ENCODE results near the gene GLRA2.
"Not testable (repeated sequence)": the region's sequence is repeated elsewhere in the genome, so short reads cannot be mapped to it uniquely, and the experiment has no call there.

The GLRA2 gene

GRCh38 chrX:14673236-14673635 lies 143.9 kb downstream of the GLRA2 start:
- no peaks in the 10 kb centered on the region for H3K36me3 ChIP-seq (ENCODE audit: insufficient read depth, low read depth, low read length)
- no peaks in the 10 kb centered on the region for H3K9me3 ChIP-seq (ENCODE audit: insufficient read depth, low read depth, low read length)
- no peak overlapping the region for H3K27ac ChIP-seq (ENCODE audit: low read length)
- no peaks in the 10 kb centered on the region; the same call in 1 of the 2 replicates for H3K4me1 ChIP-seq (ENCODE audit: insufficient read depth, low read length)
- no peak overlapping the region for H3K9ac ChIP-seq (ENCODE audit: low read depth, low read length)
- no peaks in the 10 kb centered on the region for H3K27me3 ChIP-seq (ENCODE audit: insufficient read depth, low read length)
- H3K4me3 ChIP-seq (ENCODE audit: low read length): no peak overlapping the region

- H3K27ac ChIP-seq (ENCODE audit: low read length): no peak overlapping the region
- no peaks in the 10 kb centered on the region for H3K36me3 ChIP-seq (ENCODE audit: insufficient read depth, low read depth, low read length)
- no peaks in the 10 kb centered on the region; the same call in 1 of the 2 replicates for H3K4me1 ChIP-seq (ENCODE audit: insufficient read depth, low read length)
- H3K4me3 ChIP-seq (ENCODE audit: low read length): no peak overlapping the region
- no peaks in the 10 kb centered on the region for H3K27me3 ChIP-seq (ENCODE audit: insufficient read depth, low read length)
- H3K9ac ChIP-seq (ENCODE audit: low read depth, low read length): no peak overlapping the region
- H3K9me3 ChIP-seq (ENCODE audit: insufficient read depth, low read depth, low read length): no peaks in the 10 kb centered on the region
Observed at GRCh38 chrX:14673764-14674163, 144.4 kb downstream of the GLRA2 start.

- no peak overlapping the region for H3K4me3 ChIP-seq (ENCODE audit: low read length)
- no peak overlapping the region for H3K27ac ChIP-seq (ENCODE audit: low read length)
- H3K27me3 ChIP-seq (ENCODE audit: insufficient read depth, low read length): no peaks in the 10 kb centered on the region
- H3K9me3 ChIP-seq (ENCODE audit: insufficient read depth, low read depth, low read length): no peaks in the 10 kb centered on the region
- H3K4me1 ChIP-seq (ENCODE audit: insufficient read depth, low read length): no peaks in the 10 kb centered on the region; the same call in 1 of the 2 replicates
- no peak overlapping the region for H3K9ac ChIP-seq (ENCODE audit: low read depth, low read length)
- H3K36me3 ChIP-seq (ENCODE audit: insufficient read depth, low read depth, low read length): no peaks in the 10 kb centered on the region
Observed at GRCh38 chrX:14675500-14675899, 146.2 kb downstream of the GLRA2 start.

- H3K9ac ChIP-seq (ENCODE audit: low read depth, low read length): no peak overlapping the region
- no peak overlapping the region for H3K4me3 ChIP-seq (ENCODE audit: low read length)
- H3K27ac ChIP-seq (ENCODE audit: low read length): no peak overlapping the region
- no peaks in the 10 kb centered on the region; the same call in 1 of the 2 replicates for H3K4me1 ChIP-seq (ENCODE audit: insufficient read depth, low read length)
- H3K27me3 ChIP-seq (ENCODE audit: insufficient read depth, low read length): no peaks in the 10 kb centered on the region
- H3K36me3 ChIP-seq (ENCODE audit: insufficient read depth, low read depth, low read length): no peaks in the 10 kb centered on the region
- H3K9me3 ChIP-seq (ENCODE audit: insufficient read depth, low read depth, low read length): no peaks in the 10 kb centered on the region
Observed at GRCh38 chrX:14676431-14676830, 147.1 kb downstream of the GLRA2 start.

GRCh38 chrX:14688331-14688730 lies 159.0 kb downstream of the GLRA2 start:
- not testable (repeated sequence) for H3K36me3 ChIP-seq (ENCODE audit: insufficient read depth, low read depth, low read length); H3K9me3 ChIP-seq (ENCODE audit: insufficient read depth, low read depth, low read length); H3K27ac ChIP-seq (ENCODE audit: low read length); H3K4me1 ChIP-seq (ENCODE audit: insufficient read depth, low read length); H3K9ac ChIP-seq (ENCODE audit: low read depth, low read length); H3K27me3 ChIP-seq (ENCODE audit: insufficient read depth, low read length); H3K4me3 ChIP-seq (ENCODE audit: low read length)

- H3K4me1 ChIP-seq (ENCODE audit: insufficient read depth, low read length): no peaks in the 10 kb centered on the region
- H3K9me3 ChIP-seq (ENCODE audit: insufficient read depth, low read depth, low read length): peaks cover 5% of the 10 kb centered on the region; the same call in 1 of the 2 replicates
- no peaks in the 10 kb centered on the region for H3K27me3 ChIP-seq (ENCODE audit: insufficient read depth, low read length)
- H3K9ac ChIP-seq (ENCODE audit: low read depth, low read length): no peak overlapping the region
- H3K36me3 ChIP-seq (ENCODE audit: insufficient read depth, low read depth, low read length): no peaks in the 10 kb centered on the region
- H3K27ac ChIP-seq (ENCODE audit: low read length): no peak overlapping the region
- H3K4me3 ChIP-seq (ENCODE audit: low read length): no peak overlapping the region
Observed at GRCh38 chrX:14690553-14690952, 161.2 kb downstream of the GLRA2 start.

GRCh38 chrX:14694611-14695010 lies 165.3 kb downstream of the GLRA2 start:
- Histone ChIP-seq H3K27ac (ENCODE audit: low read length) (no peak overlapping the region), H3K4me3 (ENCODE audit: low read length) (no peak overlapping the region), H3K27me3 (ENCODE audit: insufficient read depth, low read length) (no peaks in the 10 kb centered on the region)

DNA sequence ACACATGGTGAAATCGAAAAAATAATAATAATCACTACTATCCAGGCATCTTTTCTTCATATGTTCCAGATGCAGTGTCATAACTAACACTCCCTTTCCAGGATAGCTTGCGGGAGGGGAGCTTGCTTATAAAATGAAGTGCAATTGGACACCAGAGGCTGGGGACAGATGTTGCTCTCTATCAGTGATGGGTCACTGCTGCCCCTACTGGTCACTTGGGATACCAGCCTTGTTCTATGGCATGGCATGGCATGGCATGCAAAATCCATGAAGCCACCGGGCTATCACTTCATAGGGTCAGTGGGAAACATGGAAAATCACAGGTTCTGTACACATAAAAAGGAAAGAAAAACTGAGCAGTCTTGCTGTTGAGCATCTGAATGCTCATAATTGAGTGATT lies 168.1 kb downstream of the GLRA2 start:
- Histone ChIP-seq H3K27me3 (ENCODE audit: insufficient read depth, low read length) (no peaks in the 10 kb centered on the region), H3K9me3 (ENCODE audit: insufficient read depth, low read depth, low read length) (no peaks in the 10 kb centered on the region), H3K4me3 (ENCODE audit: low read length) (no peak overlapping the region), H3K27ac (ENCODE audit: low read length) (no peak overlapping the region), H3K4me1 (ENCODE audit: insufficient read depth, low read length) (no peaks in the 10 kb centered on the region), H3K36me3 (ENCODE audit: insufficient read depth, low read depth, low read length) (no peaks in the 10 kb centered on the region), H3K9ac (ENCODE audit: low read depth, low read length) (no peak overlapping the region)

More at GRCh38 chrX:14694611-14695010, 165.3 kb downstream of the GLRA2 start:
- Histone ChIP-seq H3K4me1 (ENCODE audit: insufficient read depth, low read length) (no peaks in the 10 kb centered on the region), H3K9ac (ENCODE audit: low read depth, low read length) (no peak overlapping the region), H3K9me3 (ENCODE audit: insufficient read depth, low read depth, low read length) (no peaks in the 10 kb centered on the region), H3K36me3 (ENCODE audit: insufficient read depth, low read depth, low read length) (no peaks in the 10 kb centered on the region)

GRCh38 chrX:14698790-14699189 lies 169.5 kb downstream of the GLRA2 start:
- Histone ChIP-seq H3K27ac (ENCODE audit: low read length) (no peak overlapping the region), H3K4me1 (ENCODE audit: insufficient read depth, low read length) (no peaks in the 10 kb centered on the region), H3K36me3 (ENCODE audit: insufficient read depth, low read depth, low read length) (no peaks in the 10 kb centered on the region), H3K9me3 (ENCODE audit: insufficient read depth, low read depth, low read length) (no peaks in the 10 kb centered on the region), H3K27me3 (ENCODE audit: insufficient read depth, low read length) (no peaks in the 10 kb centered on the region), H3K9ac (ENCODE audit: low read depth, low read length) (no peak overlapping the region), H3K4me3 (ENCODE audit: low read length) (no peak overlapping the region)

- Histone ChIP-seq H3K27ac (ENCODE audit: low read length) (no peak overlapping the region), H3K4me3 (ENCODE audit: low read length) (no peak overlapping the region), H3K4me1 (ENCODE audit: insufficient read depth, low read length) (no peaks in the 10 kb centered on the region), H3K27me3 (ENCODE audit: insufficient read depth, low read length) (no peaks in the 10 kb centered on the region), H3K9me3 (ENCODE audit: insufficient read depth, low read depth, low read length) (no peaks in the 10 kb centered on the region), H3K9ac (ENCODE audit: low read depth, low read length) (no peak overlapping the region), H3K36me3 (ENCODE audit: insufficient read depth, low read depth, low read length) (no peaks in the 10 kb centered on the region)
Observed at GRCh38 chrX:14700982-14701381, 171.6 kb downstream of the GLRA2 start.

DNA sequence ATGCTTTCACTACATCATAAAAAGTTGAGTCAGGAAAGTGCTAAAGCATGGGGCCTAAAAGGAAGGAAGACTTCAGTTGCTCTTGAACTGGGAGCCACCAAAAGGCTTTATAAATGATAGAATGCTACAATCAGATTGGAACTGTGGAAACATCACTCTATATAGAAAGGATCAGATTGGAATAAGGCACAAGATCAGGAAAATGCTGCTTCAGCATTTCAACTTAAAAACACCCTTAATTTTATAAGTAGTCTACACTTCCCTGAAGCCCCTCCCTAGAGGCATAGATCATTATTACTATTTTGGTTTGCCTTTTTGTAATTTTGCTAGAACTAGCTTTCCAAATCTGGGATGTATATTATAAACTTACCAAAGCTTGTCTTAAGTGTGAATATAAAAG lies 172.8 kb downstream of the GLRA2 start:
- no peaks in the 10 kb centered on the region for H3K4me1 ChIP-seq (ENCODE audit: insufficient read depth, low read length)
- H3K27ac ChIP-seq (ENCODE audit: low read length): no peak overlapping the region
- no peaks in the 10 kb centered on the region for H3K9me3 ChIP-seq (ENCODE audit: insufficient read depth, low read depth, low read length)
- no peaks in the 10 kb centered on the region for H3K27me3 ChIP-seq (ENCODE audit: insufficient read depth, low read length)
- H3K9ac ChIP-seq (ENCODE audit: low read depth, low read length): no peak overlapping the region
- H3K4me3 ChIP-seq (ENCODE audit: low read length): no peak overlapping the region
- no peaks in the 10 kb centered on the region for H3K36me3 ChIP-seq (ENCODE audit: insufficient read depth, low read depth, low read length)

DNA sequence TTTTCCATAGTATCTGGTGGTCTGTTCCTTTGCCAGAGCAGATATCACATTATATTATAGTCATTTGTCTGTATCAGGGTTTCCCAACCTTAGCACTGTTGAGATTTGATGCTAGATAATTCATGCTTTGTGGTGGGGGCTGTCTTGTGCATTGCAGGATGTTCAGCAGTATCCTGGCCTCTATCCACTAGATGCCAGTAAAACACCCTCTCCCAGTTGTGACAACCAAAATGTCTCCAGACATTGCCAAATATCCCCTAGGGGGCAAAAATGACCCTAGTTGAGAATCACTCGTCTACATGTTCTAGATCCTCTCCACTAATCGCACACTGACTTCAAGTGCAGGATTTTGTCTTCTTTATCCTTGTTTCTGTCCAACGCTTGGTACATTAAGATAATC lies 182.8 kb downstream of the GLRA2 start:
- Histone ChIP-seq H3K4me3 (ENCODE audit: low read length) (no peak overlapping the region), H3K4me1 (ENCODE audit: insufficient read depth, low read length) (no peaks in the 10 kb centered on the region), H3K27ac (ENCODE audit: low read length) (no peak overlapping the region), H3K9me3 (ENCODE audit: insufficient read depth, low read depth, low read length) (no peaks in the 10 kb centered on the region), H3K27me3 (ENCODE audit: insufficient read depth, low read length) (no peaks in the 10 kb centered on the region), H3K36me3 (ENCODE audit: insufficient read depth, low read depth, low read length) (no peaks in the 10 kb centered on the region), H3K9ac (ENCODE audit: low read depth, low read length) (no peak overlapping the region)

DNA sequence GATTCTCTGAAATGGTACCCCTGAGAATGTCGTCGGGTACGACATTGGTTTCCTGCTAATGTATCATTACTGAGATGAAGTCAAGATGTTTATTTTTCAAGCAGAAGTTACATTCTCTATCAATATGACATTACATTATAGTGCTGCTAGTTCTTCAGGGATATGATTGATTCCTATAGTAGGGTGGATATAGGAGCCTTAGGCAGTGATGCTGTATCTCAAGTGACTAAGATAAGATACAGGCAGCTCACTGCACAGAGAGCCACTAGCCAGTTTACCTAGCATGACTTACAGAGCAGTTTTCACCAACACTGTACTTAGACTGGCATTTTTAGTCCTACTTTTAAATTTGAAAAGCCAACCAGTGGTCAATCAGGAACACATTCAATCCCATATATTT lies 188.6 kb downstream of the GLRA2 start:
- no peaks in the 10 kb centered on the region for H3K27me3 ChIP-seq (ENCODE audit: insufficient read depth, low read length)
- H3K4me1 ChIP-seq (ENCODE audit: insufficient read depth, low read length): no peaks in the 10 kb centered on the region
- H3K36me3 ChIP-seq (ENCODE audit: insufficient read depth, low read depth, low read length): no peaks in the 10 kb centered on the region
- H3K9ac ChIP-seq (ENCODE audit: low read depth, low read length): no peak overlapping the region
- no peaks in the 10 kb centered on the region for H3K9me3 ChIP-seq (ENCODE audit: insufficient read depth, low read depth, low read length)
- H3K4me3 ChIP-seq (ENCODE audit: low read length): no peak overlapping the region
- no peak overlapping the region for H3K27ac ChIP-seq (ENCODE audit: low read length)
